ENCODE data around the gene C12orf42.

GRCh38 chr12:103444983-103445382 is 50.8 kb downstream of the C12orf42 start:
- no peak for TF ChIP-seq SUZ12 (IDR thresholded peaks at IDR 0.05)
- no peak for TF ChIP-seq SP1 (IDR thresholded peaks at IDR 0.05)
- no peak for TF ChIP-seq CTBP1 (IDR thresholded peaks at IDR 0.05; ENCODE audit: borderline replicate concordance)
- TF ChIP-seq LEF1 (IDR thresholded peaks at IDR 0.05; ENCODE audit: borderline replicate concordance): no peak
- no peak for TF ChIP-seq FOXK2 (IDR thresholded peaks at IDR 0.05)
- TF ChIP-seq FOXA1 (IDR thresholded peaks at IDR 0.05): no peak
- no peak for TF ChIP-seq PKNOX1 (IDR thresholded peaks at IDR 0.05)
